Non-pigmented ciliary epithelial cell (primary cell): ENCODE measurements around the gene PATE1.

ENCODE experiments used
- DNase-seq: peaks from one replicate; pipeline ENCODE4 v3.0.0-alpha.2; 2010; ENCODE audit warnings: low read depth

Gene PATE1

DNA sequence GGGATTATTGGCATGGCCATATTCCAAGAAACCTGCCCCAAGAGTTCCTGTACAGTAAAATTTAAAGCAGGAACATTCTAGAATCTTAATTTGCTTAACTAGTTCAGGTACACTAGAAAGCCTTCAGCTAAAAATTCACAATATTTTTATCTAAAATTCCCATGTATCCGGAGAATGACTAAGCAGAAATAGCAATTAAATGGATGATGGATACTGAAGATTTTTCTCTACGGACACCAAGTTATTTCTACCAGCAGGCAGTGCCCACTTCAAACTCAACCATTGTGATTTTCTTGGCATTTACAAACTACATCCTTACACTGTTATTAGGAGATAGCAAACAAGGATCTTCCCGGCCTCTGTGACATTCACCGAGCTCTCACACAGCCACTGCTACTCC, 44.7 kb downstream of the PATE1 start:
- no peak for DNase-seq

- no peak for DNase-seq
Observed at GRCh38 chr11:125797641-125798040, 51.6 kb downstream of the PATE1 start.
